Stimulated activated CD4-positive, alpha-beta T cell treated with anti-CD3 and anti-CD28 coated beads, Interleukin-2, amount 100 ng/mL, for 4 hours (primary cell): ENCODE data around the gene B9D1.

Experiments used
- DNase-seq: peaks from one replicate; pipeline ENCODE4 v3.0.0-alpha.2; 2020; ENCODE audit warnings: low read depth

Gene B9D1

GRCh38 chr17:19318611-19319010 is 43.9 kb downstream of the B9D1 start:
- DNase-seq = no peak

- DNase-seq = no peak
Observed at GRCh38 chr17:19317359-19318095, 45.0 kb downstream of the B9D1 start.

- no peak for DNase-seq
Observed at GRCh38 chr17:19316761-19317358, 45.7 kb downstream of the B9D1 start.

GRCh38 chr17:19315104-19315503 is 47.4 kb downstream of the B9D1 start:
- DNase-seq = no peak

- DNase-seq = no peak
Observed at GRCh38 chr17:19313746-19314651, 48.5 kb downstream of the B9D1 start.

- no peak for DNase-seq
Observed at GRCh38 chr17:19313066-19313745, 49.3 kb downstream of the B9D1 start.

GRCh38 chr17:19312406-19312805 is 50.1 kb downstream of the B9D1 start:
- no peak for DNase-seq

GRCh38 chr17:19311421-19312215 is 50.9 kb downstream of the B9D1 start:
- DNase-seq = no peak

GRCh38 chr17:19311016-19311415 is 51.5 kb downstream of the B9D1 start:
- no peak for DNase-seq

- DNase-seq = no peak
Observed at GRCh38 chr17:19310151-19310550, 52.4 kb downstream of the B9D1 start.

- no peak for DNase-seq
Observed at GRCh38 chr17:19309701-19310100, 52.8 kb downstream of the B9D1 start.

- DNase-seq = no peak
Observed at GRCh38 chr17:19308398-19308797, 54.1 kb downstream of the B9D1 start.

- DNase-seq = no peak
Observed at GRCh38 chr17:19307521-19307920, 55.0 kb downstream of the B9D1 start.

- DNase-seq = peak; percentile 6
Observed at GRCh38 chr17:19306160-19307111, 56.1 kb downstream of the B9D1 start.

GRCh38 chr17:19305761-19306159 is 56.8 kb downstream of the B9D1 start:
- DNase-seq = no peak

- DNase-seq = no peak
Observed at GRCh38 chr17:19305256-19305655, 57.3 kb downstream of the B9D1 start.

GRCh38 chr17:19304751-19305150 is 57.8 kb downstream of the B9D1 start:
- no peak for DNase-seq

GRCh38 chr17:19304209-19304608 is 58.3 kb downstream of the B9D1 start:
- DNase-seq = no peak

GRCh38 chr17:19303367-19303776 is 59.2 kb downstream of the B9D1 start:
- no peak for DNase-seq

- no peak for DNase-seq
Observed at GRCh38 chr17:19302791-19303331, 59.7 kb downstream of the B9D1 start.
